Measurements from ENCODE around the gene MCTP1.

The MCTP1 gene

GRCh38 chr5:95284572-95285408 is at the start of gene MCTP1:
Gene MCTP1 (minus strand): TSS chr5:95285094.
- TF ChIP-seq CREB1 (IDR thresholded peaks at IDR 0.05; ENCODE audit: low read depth) (no peak), USF1 (IDR thresholded peaks at IDR 0.05) (no peak), RAD21 (IDR thresholded peaks at IDR 0.05; ENCODE audit: low read depth) (peak; percentile 19; the same call in 1 of the 2 replicates), EGR1 (IDR thresholded peaks at IDR 0.05) (peak; percentile 62), EP300 (IDR thresholded peaks at IDR 0.05; ENCODE audit: borderline replicate concordance) (no peak; the same call in 1 of the 2 replicates), YY1 (IDR thresholded peaks at IDR 0.05; ENCODE audit: low read depth) (no peak), TEAD4 (IDR thresholded peaks at IDR 0.05) (no peak), REST (IDR thresholded peaks at IDR 0.05; ENCODE audit: low read depth) (no peak), TAF1 (IDR thresholded peaks at IDR 0.05; ENCODE audit: low read depth) (no peak), TCF12 (IDR thresholded peaks at IDR 0.05; ENCODE audit: low read depth) (peak; percentile 66), MAX (IDR thresholded peaks at IDR 0.05) (peak; percentile 79), NFIC (IDR thresholded peaks at IDR 0.05) (peak; percentile 22; the same call in 1 of the 2 replicates), FOXM1 (IDR thresholded peaks at IDR 0.05; ENCODE audit: borderline replicate concordance, low read depth) (no peak), ZBTB7A (IDR thresholded peaks at IDR 0.05; ENCODE audit: low read depth) (peak; percentile 49; the same call in 1 of the 2 replicates), CEBPB (IDR thresholded peaks at IDR 0.05) (no peak)

- TF ChIP-seq REST (IDR thresholded peaks at IDR 0.05; ENCODE audit: low read depth) (no peak), ZBTB7A (IDR thresholded peaks at IDR 0.05; ENCODE audit: low read depth) (no peak), RAD21 (IDR thresholded peaks at IDR 0.05; ENCODE audit: low read depth) (no peak), EP300 (IDR thresholded peaks at IDR 0.05; ENCODE audit: borderline replicate concordance) (no peak), NFIC (IDR thresholded peaks at IDR 0.05) (no peak), TCF12 (IDR thresholded peaks at IDR 0.05; ENCODE audit: low read depth) (no peak), CEBPB (IDR thresholded peaks at IDR 0.05) (no peak), TEAD4 (IDR thresholded peaks at IDR 0.05) (no peak), MAX (IDR thresholded peaks at IDR 0.05) (no peak), EGR1 (IDR thresholded peaks at IDR 0.05) (no peak), FOXM1 (IDR thresholded peaks at IDR 0.05; ENCODE audit: borderline replicate concordance, low read depth) (no peak), USF1 (IDR thresholded peaks at IDR 0.05) (no peak), YY1 (IDR thresholded peaks at IDR 0.05; ENCODE audit: low read depth) (no peak), CREB1 (IDR thresholded peaks at IDR 0.05; ENCODE audit: low read depth) (no peak), TAF1 (IDR thresholded peaks at IDR 0.05; ENCODE audit: low read depth) (no peak)
These were observed 47.3 kb upstream of the MCTP1 start for GRCh38 chr5:95332158-95332557.

GRCh38 chr5:95331358-95331757 is 46.5 kb upstream of the MCTP1 start:
- TF ChIP-seq RAD21 (IDR thresholded peaks at IDR 0.05; ENCODE audit: low read depth), result no peak
- no peak for TF ChIP-seq EGR1 (IDR thresholded peaks at IDR 0.05)
- no peak for TF ChIP-seq TEAD4 (IDR thresholded peaks at IDR 0.05)
- no peak for TF ChIP-seq EP300 (IDR thresholded peaks at IDR 0.05; ENCODE audit: borderline replicate concordance)
- TF ChIP-seq TCF12 (IDR thresholded peaks at IDR 0.05; ENCODE audit: low read depth), result no peak
- no peak for TF ChIP-seq REST (IDR thresholded peaks at IDR 0.05; ENCODE audit: low read depth)
- TF ChIP-seq MAX (IDR thresholded peaks at IDR 0.05), result no peak
- no peak for TF ChIP-seq ZBTB7A (IDR thresholded peaks at IDR 0.05; ENCODE audit: low read depth)
- no peak for TF ChIP-seq CEBPB (IDR thresholded peaks at IDR 0.05)
